Stimulated activated CD4-positive, alpha-beta T cell treated with anti-CD3 and anti-CD28 coated beads, Interleukin-2, amount 100 ng/mL, for 4 hours (primary cell): ENCODE data around the gene MED13L.
"Not testable (repeated sequence)": the region's sequence is repeated elsewhere in the genome, so short reads cannot be mapped to it uniquely, and the experiment has no call there.

Experiments used
- DNase-seq: peaks from one replicate; pipeline ENCODE4 v3.0.0-alpha.2; 2020; ENCODE audit warnings: low read depth

Gene MED13L

GRCh38 chr12:116246490-116247179 lies 30.9 kb downstream of the MED13L start:
- DNase-seq: no peak

- DNase-seq: no peak
Measured at GRCh38 chr12:116245189-116245588, 32.3 kb downstream of the MED13L start.

- no peak for DNase-seq
Measured at GRCh38 chr12:116244474-116245090, 32.9 kb downstream of the MED13L start.

- no peak for DNase-seq
Measured at GRCh38 chr12:116244001-116244400, 33.5 kb downstream of the MED13L start.

- no peak for DNase-seq
Measured at GRCh38 chr12:116242740-116243139, 34.8 kb downstream of the MED13L start.

GRCh38 chr12:116241157-116241759 lies 36.2 kb downstream of the MED13L start:
- DNase-seq: no peak

- not testable (repeated sequence) for DNase-seq
Measured at GRCh38 chr12:116238570-116239119, 38.8 kb downstream of the MED13L start.

GRCh38 chr12:116238149-116238548 lies 39.3 kb downstream of the MED13L start:
- no peak for DNase-seq

GRCh38 chr12:116236976-116237375 lies 40.5 kb downstream of the MED13L start:
- no peak for DNase-seq

- peak; percentile 35 for DNase-seq
Measured at GRCh38 chr12:116236148-116236731, 41.3 kb downstream of the MED13L start.

- not testable (repeated sequence) for DNase-seq
Measured at GRCh38 chr12:116234148-116234547, 43.3 kb downstream of the MED13L start.

- DNase-seq: no peak
Measured at GRCh38 chr12:116233669-116234068, 43.8 kb downstream of the MED13L start.

- DNase-seq: no peak
Measured at GRCh38 chr12:116227811-116228210, 49.7 kb downstream of the MED13L start.

- no peak for DNase-seq
Measured at GRCh38 chr12:116226026-116226425, 51.5 kb downstream of the MED13L start.

GRCh38 chr12:116222358-116222757 lies 55.1 kb downstream of the MED13L start:
- peak; percentile 47 for DNase-seq

GRCh38 chr12:116220756-116221155 lies 56.7 kb downstream of the MED13L start:
- DNase-seq: no peak

GRCh38 chr12:116217045-116217735 lies 60.3 kb downstream of the MED13L start:
- DNase-seq: no peak

GRCh38 chr12:116216022-116216756 lies 61.3 kb downstream of the MED13L start:
- no peak for DNase-seq

- DNase-seq: no peak
Measured at GRCh38 chr12:116215023-116215422, 62.5 kb downstream of the MED13L start.

- DNase-seq: no peak
Measured at GRCh38 chr12:116213885-116214527, 63.5 kb downstream of the MED13L start.

GRCh38 chr12:116213014-116213413 lies 64.5 kb downstream of the MED13L start:
- no peak for DNase-seq
